Measurements from ENCODE around the gene RPL22. TPM values are rescaled to one million over a fixed set of nuclear protein-coding genes. Genes with fewer than 3 reads are reported as not detected.

The RPL22 gene
- total and polyA plus RNA-seq, 8 donors, result 186 to 378 (median 234) TPM

- H3K4me3 ChIP-seq, result peak overlapping the region in 1 of 4 donors; percentile 2
- H3K27ac ChIP-seq, result no peak overlapping the region
- peaks cover 0 to 10% (median 0%) of the 10 kb centered on the region in 3 donors for H3K4me1 ChIP-seq
- no peaks in the 10 kb centered on the region for H3K36me3 ChIP-seq
- peak in 2 of 4 donors; percentile 12 to 37 for ATAC-seq
- intact Hi-C loops (cut with DNase I), result loop anchor here in 2 of 3 donors (5.0 to 10.0 kb wide), 3 partner anchors 99 to 191 kb away; no protein-coding TSS in a partner anchor
- no peak for FAIRE-seq
- WGBS, 2 donors, result 4% methylated on average over 34 to 49 of the region's 49 CpGs
- no peaks in the 10 kb centered on the region for H3K9me3 ChIP-seq
- peak in 3 of 6 donors; percentile 44 to 88 (median 63) for DNase-seq
- H3K27me3 ChIP-seq, result peaks cover 0 to 45% (median 9%) of the 10 kb centered on the region in 4 donors
- TF ChIP-seq, protein P1, sequence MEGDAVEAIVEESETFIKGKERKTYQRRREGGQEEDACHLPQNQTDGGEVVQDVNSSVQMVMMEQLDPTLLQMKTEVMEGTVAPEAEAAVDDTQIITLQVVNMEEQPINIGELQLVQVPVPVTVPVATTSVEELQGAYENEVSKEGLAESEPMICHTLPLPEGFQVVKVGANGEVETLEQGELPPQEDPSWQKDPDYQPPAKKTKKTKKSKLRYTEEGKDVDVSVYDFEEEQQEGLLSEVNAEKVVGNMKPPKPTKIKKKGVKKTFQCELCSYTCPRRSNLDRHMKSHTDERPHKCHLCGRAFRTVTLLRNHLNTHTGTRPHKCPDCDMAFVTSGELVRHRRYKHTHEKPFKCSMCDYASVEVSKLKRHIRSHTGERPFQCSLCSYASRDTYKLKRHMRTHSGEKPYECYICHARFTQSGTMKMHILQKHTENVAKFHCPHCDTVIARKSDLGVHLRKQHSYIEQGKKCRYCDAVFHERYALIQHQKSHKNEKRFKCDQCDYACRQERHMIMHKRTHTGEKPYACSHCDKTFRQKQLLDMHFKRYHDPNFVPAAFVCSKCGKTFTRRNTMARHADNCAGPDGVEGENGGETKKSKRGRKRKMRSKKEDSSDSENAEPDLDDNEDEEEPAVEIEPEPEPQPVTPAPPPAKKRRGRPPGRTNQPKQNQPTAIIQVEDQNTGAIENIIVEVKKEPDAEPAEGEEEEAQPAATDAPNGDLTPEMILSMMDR (IDR thresholded peaks at IDR 0.05), result no peak
Observed at GRCh38 chr1:6245869-6246496, 46.6 kb upstream of the RPL22 start.

DNA sequence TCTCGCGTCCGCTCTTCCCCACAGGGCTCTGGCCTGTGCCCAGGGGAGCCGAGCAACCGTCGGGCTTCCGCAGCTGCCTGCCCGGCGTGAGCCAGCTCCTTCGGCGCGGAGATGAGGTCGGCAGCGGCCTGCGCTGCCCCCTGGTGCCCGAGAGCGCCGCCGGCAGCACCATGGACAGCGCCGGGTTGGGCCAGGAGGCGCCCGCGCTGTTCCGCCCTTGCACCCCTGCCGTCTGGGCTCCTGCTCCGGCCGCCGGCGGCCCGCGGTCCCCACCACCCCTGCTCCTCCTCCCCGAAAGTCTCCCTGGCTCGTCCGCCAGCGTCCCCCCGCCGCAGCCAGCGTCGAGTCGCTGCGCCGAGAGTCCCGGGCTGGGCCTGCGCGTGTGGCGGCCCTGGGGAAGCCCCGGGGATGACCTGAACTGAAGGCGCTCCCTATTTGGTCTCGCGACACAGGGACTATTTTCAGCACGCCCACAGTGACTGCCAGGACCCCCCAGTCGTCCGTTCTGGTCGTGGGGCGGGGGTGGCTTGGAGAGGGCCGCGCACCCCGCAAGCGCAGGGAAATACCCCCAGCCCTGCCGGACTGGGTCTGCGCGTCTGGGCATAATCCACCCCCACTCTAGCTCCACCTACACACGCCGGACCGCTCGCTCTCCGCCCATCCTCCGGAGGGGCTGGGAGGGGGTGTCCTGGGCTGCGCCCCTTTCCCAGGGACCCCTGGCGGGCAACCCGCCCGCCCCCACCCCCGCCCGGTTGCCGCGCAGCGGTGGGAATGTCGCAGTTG, 45.9 kb upstream of the RPL22 start:
- ATAC-seq, result peak; percentile 89 to 93 (median 92)
- 2% methylated on average over 64 to 79 of the region's 79 CpGs for WGBS, 2 donors
- peak overlapping the region in 1 of 4 donors; percentile 2 for H3K4me3 ChIP-seq
- H3K4me1 ChIP-seq, result peaks cover 0 to 10% (median 0%) of the 10 kb centered on the region in 3 donors
- intact Hi-C loops (cut with DNase I), result loop anchor here in 2 of 3 donors (5.0 to 10.0 kb wide), 3 partner anchors 100 to 190 kb away; no protein-coding TSS in a partner anchor
- no peak overlapping the region for H3K27ac ChIP-seq
- no peaks in the 10 kb centered on the region for H3K9me3 ChIP-seq
- DNase-seq, result peak; percentile 66 to 96 (median 88)
- FAIRE-seq, result no peak
- H3K36me3 ChIP-seq, result no peaks in the 10 kb centered on the region
- peaks cover 0 to 47% (median 10%) of the 10 kb centered on the region in 4 donors for H3K27me3 ChIP-seq
- TF ChIP-seq, protein P1 (IDR thresholded peaks at IDR 0.05), result peak; percentile 50 to 68 (median 61)

DNA sequence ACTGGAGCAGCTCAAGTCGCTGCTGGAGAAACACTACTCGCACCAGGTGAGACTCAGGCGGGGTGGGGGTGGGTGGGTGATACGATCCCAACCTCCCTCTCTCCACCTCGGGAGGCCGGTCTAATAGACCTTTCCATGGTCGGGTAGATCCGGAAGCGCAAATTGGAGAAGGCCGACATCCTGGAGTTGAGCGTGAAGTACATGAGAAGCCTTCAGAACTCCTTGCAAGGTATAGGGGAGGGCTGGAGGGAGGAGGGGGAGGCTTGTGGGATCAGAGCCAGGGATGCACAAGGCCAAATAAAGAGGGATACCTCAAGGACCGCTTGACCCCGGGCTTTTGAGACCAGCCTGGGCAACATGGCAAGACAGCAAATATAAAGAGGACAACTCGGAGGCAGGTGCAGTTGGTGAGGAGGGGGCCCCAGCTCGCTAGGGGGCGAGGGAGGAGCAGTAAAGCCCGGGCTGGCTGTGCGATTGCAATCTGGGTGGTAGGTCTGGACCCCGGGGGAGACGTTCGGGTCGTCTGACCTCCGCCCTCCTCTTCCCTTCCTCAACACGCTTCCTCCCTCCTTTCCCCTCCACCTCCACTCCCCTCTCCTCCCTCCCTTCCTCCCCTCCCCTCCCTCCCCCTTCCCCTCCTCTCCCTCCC, 45.1 kb upstream of the RPL22 start:
- FAIRE-seq (no peak), DNase-seq (peak in 1 of 6 donors; percentile 68), ATAC-seq (no peak)
- H3K27me3 ChIP-seq, result peaks cover 0 to 47% (median 10%) of the 10 kb centered on the region in 4 donors
- H3K27ac ChIP-seq, result no peak overlapping the region
- H3K4me3 ChIP-seq, result no peak overlapping the region
- no peaks in the 10 kb centered on the region for H3K9me3 ChIP-seq
- TF ChIP-seq, protein P1 (IDR thresholded peaks at IDR 0.05), result no peak
- 5 to 7% methylated on average over 16 to 24 of the region's 24 CpGs for WGBS, 2 donors
- intact Hi-C loops (cut with DNase I), result loop anchor here in 2 of 3 donors (5.0 to 10.0 kb wide), 3 partner anchors 100 to 190 kb away; no protein-coding TSS in a partner anchor
- H3K36me3 ChIP-seq, result no peaks in the 10 kb centered on the region
- peaks cover 0 to 10% (median 0%) of the 10 kb centered on the region in 3 donors for H3K4me1 ChIP-seq

- Histone ChIP-seq H3K36me3 (no peaks in the 10 kb centered on the region), H3K27ac (no peak within 1 kb of the TSS), H3K4me1 (peaks cover 0 to 10% (median 0%) of the 10 kb centered on the region in 3 donors), H3K27me3 (peaks cover 0 to 47% (median 10%) of the 10 kb centered on the region in 4 donors), H3K9me3 (no peaks in the 10 kb centered on the region), H3K4me3 (no peak within 1 kb of the TSS)
- DNase-seq (peak in 1 of 6 donors; percentile 78), FAIRE-seq (no peak), ATAC-seq (no peak)
- intact Hi-C loops (cut with DNase I), result loop anchor here in 2 of 3 donors (10.0 kb wide), 2 partner anchors 101 to 189 kb away; no protein-coding TSS in a partner anchor
- TF ChIP-seq, protein P1 (IDR thresholded peaks at IDR 0.05), result no peak
- WGBS, 2 donors, result 6 to 9% methylated on average over 15 to 16 of the region's 16 CpGs
Observed at GRCh38 chr1:6243993-6244392, 44.6 kb upstream of the RPL22 start, which contains the start of gene HES3. HES3 (plus strand) TSS chr1:6244179; CDS start chr1:6244366, 187 bp downstream.

Data from pancreas (tissue), 10 donors.